Measurements from ENCODE around the gene SHISA4.
"Not testable (repeated sequence)": the region's sequence is repeated elsewhere in the genome, so short reads cannot be mapped to it uniquely, and the experiment has no call there.

Gene SHISA4

DNA sequence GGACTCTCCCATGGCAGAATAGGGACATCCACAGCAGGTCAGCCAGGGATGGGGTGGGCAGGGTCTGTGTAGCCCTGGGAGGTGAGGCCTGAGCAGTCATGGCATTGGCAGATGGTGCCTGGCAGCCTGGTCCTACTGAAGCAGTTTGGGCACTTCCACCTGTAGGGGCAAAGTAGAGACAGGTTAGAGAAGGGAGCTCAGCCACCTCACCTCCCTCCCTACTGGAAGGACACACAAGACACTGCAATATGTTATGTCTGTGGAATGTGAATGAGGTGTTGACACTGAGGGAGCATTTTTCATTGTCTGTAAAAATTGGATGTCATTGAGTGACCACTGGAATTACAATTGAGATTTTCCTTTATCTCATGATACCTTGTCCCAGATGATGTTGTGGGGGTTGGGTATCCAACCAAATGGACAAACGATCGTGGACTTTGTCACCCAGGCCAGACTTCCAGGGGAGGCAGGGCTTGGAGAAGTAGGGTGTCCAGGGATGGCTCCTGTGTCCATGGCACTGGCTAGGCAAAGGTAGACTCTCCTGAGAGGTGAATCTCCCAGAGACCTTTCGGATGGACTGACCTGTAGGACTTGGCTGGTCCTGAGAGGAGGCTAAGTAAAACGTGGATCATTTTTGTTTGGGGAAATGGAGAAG, 9.7 kb downstream of the SHISA4 start:
- TF ChIP-seq GATA1 (IDR thresholded peaks at IDR 0.05; ENCODE audit: low read depth, low read length) (no peak), POLR2A (IDR thresholded peaks at IDR 0.05; ENCODE audit: low read length) (no peak)
- no peak for DNase-seq

DNA sequence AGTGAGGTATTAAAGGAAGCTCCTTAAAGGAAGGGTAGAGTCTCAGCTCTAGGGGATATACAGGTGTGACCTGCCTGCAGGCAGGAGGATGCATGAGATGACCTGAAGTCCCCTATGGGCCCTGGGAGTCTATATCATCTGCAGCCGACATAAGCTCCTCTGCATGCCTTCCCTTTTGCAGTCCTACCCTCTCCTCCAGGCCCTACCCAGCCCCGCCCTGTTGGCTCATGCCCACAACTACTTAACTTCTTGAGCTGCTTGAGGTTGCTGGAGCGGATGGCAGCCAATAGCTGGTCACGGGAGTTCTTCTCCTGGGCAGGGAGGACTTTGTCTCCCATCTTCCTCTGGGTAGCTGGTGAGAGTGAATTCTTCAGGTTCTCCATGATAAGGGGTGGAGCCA, 10.3 kb downstream of the SHISA4 start:
- no peak for TF ChIP-seq POLR2A (IDR thresholded peaks at IDR 0.05; ENCODE audit: low read length)
- TF ChIP-seq GATA1 (IDR thresholded peaks at IDR 0.05; ENCODE audit: low read depth, low read length), result no peak
- DNase-seq, result no peak

DNA sequence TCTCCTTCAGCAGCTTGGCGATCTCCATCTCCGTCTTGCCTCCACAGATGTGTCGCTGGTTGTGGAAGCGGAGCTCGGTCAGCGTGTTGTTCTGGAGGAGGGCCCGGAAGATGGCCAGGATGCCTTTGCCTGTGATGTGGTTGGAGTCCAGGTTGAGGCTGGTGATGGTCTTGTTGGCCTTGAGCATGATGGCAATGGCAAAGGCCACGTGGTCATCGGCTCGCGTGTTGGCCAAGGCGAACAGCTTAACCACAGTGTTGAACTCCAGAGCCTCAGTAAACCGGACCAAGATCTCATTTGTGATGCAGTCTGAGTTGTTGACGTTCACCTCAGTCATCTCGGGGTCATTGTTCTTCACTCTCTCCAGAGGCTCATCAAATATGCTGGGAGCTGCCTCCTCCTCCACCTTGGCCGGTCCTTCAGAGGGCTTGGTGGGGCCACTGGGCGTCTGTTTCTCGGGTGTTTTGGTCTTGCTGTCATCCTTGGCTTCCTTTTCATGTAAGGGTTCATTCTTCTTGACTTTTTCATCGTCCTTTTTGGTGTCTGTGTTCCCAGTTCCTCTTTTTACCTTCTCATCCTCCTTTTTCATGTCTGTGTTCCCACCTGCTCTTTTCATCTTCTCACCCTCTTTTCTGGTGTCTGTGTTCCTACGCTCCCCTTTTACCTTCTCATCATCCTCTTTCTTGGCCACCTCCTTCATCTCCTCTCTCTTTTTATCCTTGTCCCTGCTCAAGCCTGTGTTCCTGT, 11.2 kb downstream of the SHISA4 start:
- TF ChIP-seq GATA1 (IDR thresholded peaks at IDR 0.05; ENCODE audit: low read depth, low read length), result no peak
- no peak for TF ChIP-seq POLR2A (IDR thresholded peaks at IDR 0.05; ENCODE audit: low read length)
- no peak for DNase-seq

DNA sequence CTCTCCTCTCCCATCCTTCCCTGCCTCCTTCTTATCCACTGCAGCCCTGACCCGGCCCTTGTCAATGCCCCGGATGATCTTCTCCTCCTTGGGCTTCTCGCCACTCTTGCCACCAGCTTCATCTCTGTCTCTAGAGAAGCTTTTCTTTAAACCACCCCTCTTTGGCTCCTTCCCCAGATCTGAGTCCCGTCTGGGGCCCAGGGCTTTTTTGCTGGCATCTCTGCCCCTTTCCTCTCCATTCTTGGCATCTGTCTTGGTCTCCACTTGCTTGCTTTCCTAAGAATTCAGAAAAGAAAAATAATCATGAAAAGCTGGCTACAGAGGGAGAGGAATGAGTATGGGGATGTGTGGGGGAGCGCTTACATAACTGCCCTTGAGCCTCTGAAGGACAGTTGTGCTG, 11.8 kb downstream of the SHISA4 start:
- TF ChIP-seq POLR2A (IDR thresholded peaks at IDR 0.05; ENCODE audit: low read length) (no peak), GATA1 (IDR thresholded peaks at IDR 0.05; ENCODE audit: low read depth, low read length) (no peak)
- DNase-seq, result no peak

DNA sequence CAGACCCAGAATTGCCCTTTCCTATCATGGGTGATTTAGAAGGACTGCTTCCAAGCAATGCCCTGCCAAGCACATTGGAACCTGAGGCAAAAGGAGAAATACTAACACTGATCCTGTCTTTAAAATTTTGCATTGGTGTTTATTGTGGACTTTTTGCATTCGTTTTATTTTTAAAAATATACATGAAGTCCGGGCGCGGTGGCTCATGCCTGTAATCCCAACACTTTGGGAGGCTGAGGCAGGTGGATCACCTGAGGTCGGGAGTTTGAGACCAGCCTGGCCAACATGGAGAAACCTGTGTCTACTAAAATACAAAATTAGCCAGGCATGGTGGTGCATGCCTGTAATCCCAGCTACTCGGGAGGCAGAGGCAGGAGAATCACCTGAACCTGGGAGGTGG, 12.3 kb downstream of the SHISA4 start:
- DNase-seq, result not testable (repeated sequence)

DNA sequence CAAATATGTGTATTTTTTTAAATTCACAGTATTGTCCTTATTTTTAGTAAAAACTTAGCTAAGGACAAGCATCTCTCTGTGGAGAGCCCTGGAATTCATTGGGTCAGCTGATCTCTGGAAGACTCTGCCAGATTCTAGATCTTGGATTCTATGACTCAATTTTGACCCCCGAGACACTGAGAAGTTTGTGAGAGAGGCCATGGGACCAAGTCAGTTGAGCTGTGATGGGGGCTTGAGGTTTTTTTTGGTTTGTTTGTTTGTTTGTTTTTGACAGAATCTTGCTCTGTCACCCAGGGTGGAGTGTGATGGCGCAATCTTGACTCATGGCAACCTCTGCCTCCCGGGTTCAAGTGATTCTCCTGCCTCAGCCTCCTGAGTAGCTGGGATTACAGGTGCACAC, 13.5 kb downstream of the SHISA4 start:
- DNase-seq, result peak in 1 of 2 experiments; percentile 33
- TF ChIP-seq GATA1 (IDR thresholded peaks at IDR 0.05; ENCODE audit: low read depth, low read length) (no peak), POLR2A (IDR thresholded peaks at IDR 0.05; ENCODE audit: low read length) (no peak)

DNA sequence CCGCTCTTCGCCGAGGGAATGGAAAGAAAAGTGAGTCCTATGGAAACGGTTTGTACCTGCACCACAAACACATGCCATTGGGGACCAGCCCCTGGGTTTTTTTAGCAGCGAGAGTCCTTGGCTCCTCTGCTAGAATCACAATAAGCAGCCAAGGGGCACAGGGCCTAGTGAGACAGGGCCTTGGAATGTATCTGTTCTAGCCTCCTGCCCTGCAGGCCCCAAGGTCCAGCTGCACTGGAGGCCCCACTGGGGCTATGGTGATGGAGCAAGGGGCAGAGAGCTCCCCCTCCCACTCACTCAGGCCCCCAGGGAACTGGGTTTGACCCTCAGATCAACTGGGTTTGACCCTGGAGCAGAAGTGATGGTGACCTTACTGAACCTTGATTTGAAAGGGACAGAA, 14.4 kb downstream of the SHISA4 start:
- no peak for DNase-seq
- TF ChIP-seq POLR2A (IDR thresholded peaks at IDR 0.05; ENCODE audit: low read length), result no peak
- no peak for TF ChIP-seq GATA1 (IDR thresholded peaks at IDR 0.05; ENCODE audit: low read depth, low read length)

DNA sequence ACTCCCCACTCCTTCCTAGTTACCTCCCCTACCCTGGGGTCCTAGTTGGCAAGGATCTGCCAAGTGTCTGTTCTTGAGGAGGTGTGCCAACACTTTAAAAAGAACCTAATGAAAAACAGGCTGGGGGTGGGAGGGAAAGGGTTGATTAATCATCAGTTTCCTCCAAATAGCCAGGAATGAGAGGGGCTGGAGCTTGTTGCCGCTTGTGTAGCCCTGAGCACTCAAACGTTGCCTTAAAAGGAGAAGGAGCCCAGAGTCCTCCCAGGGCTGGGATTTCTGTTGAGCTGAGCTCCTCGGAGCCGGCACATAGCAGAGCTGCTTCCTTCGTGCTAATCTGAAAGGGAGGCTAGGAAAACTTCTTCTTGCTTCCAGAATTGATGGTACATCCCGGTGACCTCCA, 15.9 kb downstream of the SHISA4 start:
- no peak for DNase-seq

DNA sequence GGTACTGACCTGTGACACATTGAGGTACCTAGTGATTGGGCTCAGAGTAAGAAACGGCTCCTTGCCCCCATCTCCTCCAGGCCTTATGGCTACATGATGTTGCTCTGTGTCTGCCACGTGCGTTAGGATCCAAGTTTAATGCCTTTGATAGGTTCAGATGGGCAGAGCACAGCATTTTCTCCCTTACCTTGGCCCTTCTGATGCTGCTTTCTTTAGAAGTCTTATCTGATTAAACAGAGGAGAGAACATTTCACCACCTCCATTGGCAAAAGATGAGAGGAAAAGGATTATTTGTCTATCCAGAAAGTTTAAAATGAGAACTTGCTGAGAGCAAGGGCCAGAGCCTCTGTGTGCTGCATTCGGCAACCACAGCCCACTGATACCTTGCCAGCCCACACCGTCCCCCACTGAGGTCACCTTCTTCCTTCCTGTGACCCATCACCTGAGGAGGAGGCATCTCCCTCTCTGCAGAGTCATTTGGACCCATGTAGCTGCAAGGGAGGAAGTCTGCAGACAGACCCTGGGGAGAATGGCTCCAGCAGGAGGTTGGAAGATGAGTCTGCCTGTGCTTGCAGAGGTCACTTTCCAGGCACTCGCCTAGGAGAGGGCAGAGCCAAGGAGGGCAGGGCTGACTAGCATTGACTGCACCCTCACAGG, 16.7 kb downstream of the SHISA4 start:
- TF ChIP-seq POLR2A (IDR thresholded peaks at IDR 0.05; ENCODE audit: low read length) (no peak), GATA1 (IDR thresholded peaks at IDR 0.05; ENCODE audit: low read depth, low read length) (no peak)
- DNase-seq, result no peak

More for the DNA sequence above, 15.9 kb downstream of the SHISA4 start:
- no peak for TF ChIP-seq GATA1 (IDR thresholded peaks at IDR 0.05; ENCODE audit: low read depth, low read length)
- TF ChIP-seq POLR2A (IDR thresholded peaks at IDR 0.05; ENCODE audit: low read length), result no peak

DNA sequence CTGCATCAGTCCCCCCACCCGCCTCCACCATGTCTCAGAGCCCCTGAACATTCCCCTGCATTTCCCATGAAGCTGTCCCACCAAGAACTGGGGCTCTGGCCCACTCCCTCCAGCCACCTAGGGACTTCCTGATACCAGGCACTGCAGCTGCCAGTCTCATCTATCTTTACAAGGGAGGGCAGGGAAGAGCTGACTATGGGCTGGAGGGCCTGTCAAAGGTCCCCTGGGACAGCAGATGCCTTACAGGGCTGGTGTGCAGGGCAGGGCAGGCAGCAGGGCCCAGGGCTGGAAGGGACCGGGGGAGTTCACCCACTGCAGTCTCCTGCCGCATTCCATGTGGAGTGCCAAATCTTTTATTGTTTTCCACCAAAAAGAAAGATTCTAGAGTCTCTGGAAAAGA, 17.6 kb downstream of the SHISA4 start:
- no peak for DNase-seq
- no peak for TF ChIP-seq GATA1 (IDR thresholded peaks at IDR 0.05; ENCODE audit: low read depth, low read length)
- TF ChIP-seq POLR2A (IDR thresholded peaks at IDR 0.05; ENCODE audit: low read length), result no peak

DNA sequence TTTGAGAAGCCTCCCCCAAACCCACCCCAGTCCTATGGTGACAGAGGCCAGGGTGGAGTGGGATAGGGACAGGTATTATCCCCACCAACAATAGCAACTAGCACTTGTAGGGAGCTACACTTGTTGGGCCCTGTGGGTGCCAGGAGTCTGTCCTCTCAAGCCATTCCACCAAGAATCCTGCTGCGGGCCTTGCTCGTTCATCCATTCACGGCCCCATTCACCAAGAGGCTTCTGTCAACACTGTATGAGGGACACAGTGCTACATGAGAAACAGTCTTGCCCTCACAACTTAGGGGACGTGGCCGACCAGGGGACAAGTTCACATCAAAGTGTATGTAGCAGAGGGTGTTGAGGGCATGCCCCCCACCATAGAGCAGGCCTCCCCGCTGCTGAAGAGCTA, 18.9 kb downstream of the SHISA4 start:
- TF ChIP-seq GATA1 (IDR thresholded peaks at IDR 0.05; ENCODE audit: low read depth, low read length) (no peak), POLR2A (IDR thresholded peaks at IDR 0.05; ENCODE audit: low read length) (no peak)
- no peak for DNase-seq

DNA sequence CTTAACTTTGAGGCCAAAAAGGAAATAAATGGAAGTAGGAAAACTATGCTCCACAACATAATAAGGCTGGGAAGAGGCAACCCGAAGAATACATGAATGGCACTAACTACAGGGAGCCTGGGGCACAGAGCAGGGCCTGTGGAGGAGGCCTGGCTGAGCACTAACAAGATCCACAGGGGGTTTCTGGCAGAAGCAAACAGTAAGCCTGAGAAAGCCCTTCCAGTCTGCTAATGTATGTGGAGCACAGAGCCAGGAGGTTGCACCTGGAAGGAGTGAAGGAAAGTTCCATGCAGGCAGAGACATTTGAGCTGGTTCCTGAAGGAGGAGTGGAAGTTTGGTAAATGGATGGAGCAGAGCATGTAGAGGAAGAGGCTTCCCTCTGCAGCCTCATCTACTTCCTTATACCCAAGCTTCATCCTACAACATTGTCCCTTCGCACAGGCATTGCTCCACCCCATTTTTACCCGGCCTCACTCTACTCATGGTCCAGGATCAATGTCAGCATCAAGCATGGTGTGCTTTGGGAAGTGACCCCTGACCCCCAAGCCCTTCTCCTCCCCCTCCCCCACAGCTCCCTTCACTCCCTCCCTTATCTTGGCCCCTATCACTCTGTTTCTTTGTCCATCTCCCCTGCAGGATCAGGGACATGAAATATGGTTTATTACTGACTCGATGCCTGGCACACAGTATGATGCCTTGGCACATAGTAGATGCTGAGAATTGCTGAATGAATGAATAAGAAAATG, 23.3 kb downstream of the SHISA4 start:
- TF ChIP-seq POLR2A (IDR thresholded peaks at IDR 0.05; ENCODE audit: low read length), result no peak
- TF ChIP-seq GATA1 (IDR thresholded peaks at IDR 0.05; ENCODE audit: low read depth, low read length), result no peak
- DNase-seq, result no peak

DNA sequence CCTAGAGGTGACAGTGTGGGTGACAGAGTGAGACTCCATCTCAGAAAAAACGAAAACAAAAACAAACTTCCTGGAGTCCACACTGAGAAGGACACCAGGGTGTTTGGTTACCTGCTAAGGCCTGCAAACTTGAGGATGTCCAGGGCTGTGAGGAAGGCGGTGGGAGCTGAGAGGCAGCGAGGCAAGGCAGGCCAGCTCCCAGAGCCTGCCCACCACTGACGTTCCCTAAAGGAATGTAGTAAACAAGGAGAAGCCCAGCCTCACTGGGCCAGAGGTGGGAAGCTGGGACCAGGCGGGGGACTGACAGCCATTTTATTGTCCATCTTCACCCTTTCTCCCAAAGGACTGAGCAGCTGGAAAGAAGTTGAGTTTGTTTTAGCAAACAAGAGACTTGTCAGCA, 24.1 kb downstream of the SHISA4 start:
- TF ChIP-seq GATA1 (IDR thresholded peaks at IDR 0.05; ENCODE audit: low read depth, low read length) (no peak), POLR2A (IDR thresholded peaks at IDR 0.05; ENCODE audit: low read length) (no peak)
- DNase-seq, result no peak
